CD8-positive, alpha-beta memory T cell (primary cell): ENCODE measurements around the gene CHST15. TPM values are rescaled to one million over a fixed set of nuclear protein-coding genes. Genes with fewer than 3 reads are reported as not detected.

Source experiments
- CTCF ChIA-PET: fragments of 350-600 bp; sonication (Branson Sonifier 250); formaldehyde crosslinking; loops from one replicate; lab custom pipeline; 2021; ENCODE audit warnings: antibody characterized with exemption; lab: Charles Lee
- POLR2A ChIA-PET: fragments of 350-600 bp; sonication (Branson Sonifier 250); formaldehyde crosslinking; loops from one replicate; lab custom pipeline; 2021; ENCODE audit warnings: antibody characterized with exemption; lab: Charles Lee
- DNase-seq, 5 donors: peaks; one replicate each; pipeline versions ENCODE4 v3.0.0 to v3.0.0-alpha.2; 2020 to 2022; ENCODE audit warnings: mixed read lengths in 1 of 5
- H3K27ac ChIP-seq: one replicate; pipeline ENCODE4 v1.7.0; 2013; ENCODE audit warnings: low read depth, mild to moderate bottlenecking, low read length, moderate library complexity
- H3K27me3 ChIP-seq: 2 replicates; pipeline ENCODE4 v1.7.0; 2013; ENCODE audit warnings: low read length, mild to moderate bottlenecking; ENCODE audit not compliant: insufficient read depth, poor library complexity, severe bottlenecking
- H3K36me3 ChIP-seq: 2 replicates; pipeline ENCODE4 v1.7.0; 2013; ENCODE audit warnings: mild to moderate bottlenecking, low read length, moderate library complexity; ENCODE audit not compliant: insufficient read depth
- H3K4me1 ChIP-seq: 2 replicates; pipeline ENCODE4 v1.7.0; 2013; ENCODE audit warnings: mild to moderate bottlenecking, low read length, moderate library complexity; ENCODE audit not compliant: insufficient read depth
- H3K4me3 ChIP-seq: 2 replicates; pipeline ENCODE4 v1.7.0; 2013; ENCODE audit warnings: mild to moderate bottlenecking, low read length
- H3K9me3 ChIP-seq: 2 replicates; pipeline ENCODE4 v1.7.0; 2013; ENCODE audit warnings: mild to moderate bottlenecking, low read length
- H3K27ac Mint-ChIP-seq, 8 donors: one replicate each; pipeline ENCODE4 v1.8.0; 2020 to 2021; ENCODE audit warnings: mixed read lengths in 8 of 8, mild to moderate bottlenecking in 6 of 8, inconsistent platforms in 3 of 8, moderate library complexity in 3 of 8
- H3K27me3 Mint-ChIP-seq, 2 donors: one replicate each; pipeline ENCODE4 v1.8.0; 2020 to 2021; ENCODE audit warnings: mixed read lengths in 2 of 2, mild to moderate bottlenecking in 1 of 2, moderate library complexity in 1 of 2
- H3K36me3 Mint-ChIP-seq, 3 donors: one replicate each; pipeline ENCODE4 v1.8.0; 2020 to 2021; ENCODE audit warnings: mixed read lengths in 3 of 3, inconsistent platforms in 1 of 3, mild to moderate bottlenecking in 1 of 3
- H3K4me1 Mint-ChIP-seq, 3 donors: one replicate each; pipeline ENCODE4 v1.8.0; 2020 to 2021; ENCODE audit warnings: mixed read lengths in 3 of 3, inconsistent platforms in 1 of 3, mild to moderate bottlenecking in 1 of 3
- H3K4me3 Mint-ChIP-seq, 7 donors: one replicate each; pipeline ENCODE4 v1.8.0; 2020 to 2021; ENCODE audit warnings: mixed read lengths in 7 of 7, mild to moderate bottlenecking in 6 of 7, moderate library complexity in 4 of 7, inconsistent platforms in 2 of 7
- H3K9me3 Mint-ChIP-seq, 5 donors: one replicate each; pipeline ENCODE4 v1.8.0; 2020 to 2022; ENCODE audit warnings: mixed read lengths in 5 of 5, mild to moderate bottlenecking in 3 of 5, moderate library complexity in 2 of 5, inconsistent platforms in 1 of 5
- polyA plus RNA-seq: library from polyadenylated mRNA; unstranded; fragments of 300-500 nt; fragmentation: Illumina TruSeq; gene quantifications from one replicate; pipeline ENCODE4 v1.2.3, GENCODE V29; 2021
- total RNA-seq, 2 experiments: library from RNA; stranded (reverse); gene quantifications; one replicate each; pipeline ENCODE4 v1.2.3, GENCODE V29; 2021

Gene CHST15, protein sequence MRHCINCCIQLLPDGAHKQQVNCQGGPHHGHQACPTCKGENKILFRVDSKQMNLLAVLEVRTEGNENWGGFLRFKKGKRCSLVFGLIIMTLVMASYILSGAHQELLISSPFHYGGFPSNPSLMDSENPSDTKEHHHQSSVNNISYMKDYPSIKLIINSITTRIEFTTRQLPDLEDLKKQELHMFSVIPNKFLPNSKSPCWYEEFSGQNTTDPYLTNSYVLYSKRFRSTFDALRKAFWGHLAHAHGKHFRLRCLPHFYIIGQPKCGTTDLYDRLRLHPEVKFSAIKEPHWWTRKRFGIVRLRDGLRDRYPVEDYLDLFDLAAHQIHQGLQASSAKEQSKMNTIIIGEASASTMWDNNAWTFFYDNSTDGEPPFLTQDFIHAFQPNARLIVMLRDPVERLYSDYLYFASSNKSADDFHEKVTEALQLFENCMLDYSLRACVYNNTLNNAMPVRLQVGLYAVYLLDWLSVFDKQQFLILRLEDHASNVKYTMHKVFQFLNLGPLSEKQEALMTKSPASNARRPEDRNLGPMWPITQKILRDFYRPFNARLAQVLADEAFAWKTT
- total RNA-seq (under 1 TPM; 0.18 to 0.24 TPM), polyA plus RNA-seq (not detected)

DNA sequence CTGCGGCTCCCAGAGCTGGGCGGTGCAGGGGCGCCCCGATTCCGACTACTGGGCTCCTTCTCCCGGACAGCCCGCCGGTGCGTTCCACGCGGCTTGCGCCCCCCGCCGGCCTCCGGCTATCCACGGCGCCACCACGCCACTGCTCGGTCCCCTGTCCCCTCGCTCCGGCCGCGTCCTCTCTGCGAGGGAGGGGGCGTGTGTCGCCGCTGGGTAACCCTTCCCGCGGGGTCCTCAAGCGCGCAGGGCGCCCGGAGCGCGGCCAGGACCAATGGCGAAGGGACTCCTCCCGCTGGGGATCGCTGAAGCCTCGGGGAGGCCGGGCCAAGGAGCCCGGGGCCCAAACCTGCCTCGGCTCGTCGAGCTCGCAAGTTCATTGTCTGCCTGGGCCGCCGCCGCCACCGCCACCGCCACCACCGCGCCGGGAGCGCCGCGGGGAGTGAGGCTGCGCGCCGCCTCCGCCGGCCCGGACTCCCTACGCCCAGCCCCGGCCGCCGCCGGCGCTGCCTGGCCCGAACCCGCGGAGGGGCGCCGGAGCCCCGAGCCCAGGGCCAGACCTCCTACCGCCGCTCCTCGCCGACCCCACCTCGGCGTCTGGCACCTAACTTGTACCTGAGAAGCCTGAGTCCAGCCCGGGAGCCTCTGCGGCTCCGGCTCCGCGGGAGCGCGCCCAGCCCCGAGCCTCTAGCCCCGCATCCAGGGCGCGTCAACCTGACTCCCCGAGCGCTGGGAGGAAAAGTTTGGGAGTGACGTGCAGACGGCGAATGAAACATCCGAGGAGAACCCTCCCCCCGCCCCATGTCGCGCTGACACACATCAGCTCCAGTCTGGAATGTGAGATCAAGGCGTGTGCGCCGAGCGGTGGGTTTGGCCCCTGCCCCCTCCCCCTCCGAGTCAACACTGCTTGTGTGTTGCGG, at the start of gene CHST15:
Gene CHST15, minus strand, starts transcription at position 739 of the 914 bp plus-strand sequence. CDS start 47,386 bp downstream, outside the sequence.
- Mint-ChIP-seq H3K27me3 (peaks cover 37 to 52% of the 10 kb centered on the region in 2 donors), H3K27ac (no peak within 1 kb of the TSS), H3K4me3 (peak within 1 kb of the TSS in 1 of 7 donors; percentile 36), H3K9me3 (peaks cover 0 to 1% (median 0%) of the 10 kb centered on the region in 5 donors), H3K4me1 (peaks cover 1 to 9% (median 5%) of the 10 kb centered on the region in 3 donors), H3K36me3 (peaks cover 0 to 1% (median 0%) of the 10 kb centered on the region in 3 donors)
- Histone ChIP-seq H3K4me3 (no peak within 1 kb of the TSS), H3K4me1 (no peaks in the 10 kb centered on the region), H3K36me3 (no peaks in the 10 kb centered on the region), H3K9me3 (no peaks in the 10 kb centered on the region), H3K27ac (no peak within 1 kb of the TSS), H3K27me3 (no peaks in the 10 kb centered on the region)
- no peak for DNase-seq
- ChIA-PET CTCF (no interaction called here), POLR2A (no interaction called here)

DNA sequence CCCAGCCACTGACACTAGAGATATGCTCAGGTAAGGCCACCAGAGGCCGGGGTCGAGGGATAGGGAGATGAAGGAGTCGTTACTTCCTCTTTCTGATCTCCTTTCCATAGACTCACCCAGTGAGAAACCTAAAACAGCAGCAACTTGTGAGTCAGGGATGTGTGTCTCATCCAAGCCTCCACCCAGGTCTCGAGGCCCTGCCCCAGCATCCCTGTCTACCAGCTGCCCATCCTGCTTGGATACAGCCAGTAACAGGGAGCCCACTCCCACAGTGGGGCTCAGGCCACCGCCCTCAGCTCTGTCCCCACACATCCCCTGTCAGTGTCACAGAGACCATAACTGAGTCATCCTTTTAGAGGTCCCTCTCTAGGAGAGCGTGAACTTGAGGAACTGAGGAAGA, 49.6 kb upstream of the CHST15 start:
- POLR2A ChIA-PET = no interaction called here
- no peak overlapping the region for H3K27ac ChIP-seq
- peaks cover 0 to 2% (median 0%) of the 10 kb centered on the region in 5 donors for H3K9me3 Mint-ChIP-seq
- H3K36me3 ChIP-seq = no peaks in the 10 kb centered on the region
- H3K4me3 Mint-ChIP-seq = no peak overlapping the region
- no peaks in the 10 kb centered on the region for H3K36me3 Mint-ChIP-seq
- H3K27me3 Mint-ChIP-seq = peaks cover 2 to 4% of the 10 kb centered on the region in 2 donors
- H3K9me3 ChIP-seq = no peaks in the 10 kb centered on the region
- CTCF ChIA-PET = no interaction called here
- no peaks in the 10 kb centered on the region for H3K4me1 ChIP-seq
- DNase-seq = no peak
- no peaks in the 10 kb centered on the region for H3K4me1 Mint-ChIP-seq
- no peak overlapping the region for H3K27ac Mint-ChIP-seq
- H3K4me3 ChIP-seq = no peak overlapping the region
- H3K27me3 ChIP-seq = no peaks in the 10 kb centered on the region

DNA sequence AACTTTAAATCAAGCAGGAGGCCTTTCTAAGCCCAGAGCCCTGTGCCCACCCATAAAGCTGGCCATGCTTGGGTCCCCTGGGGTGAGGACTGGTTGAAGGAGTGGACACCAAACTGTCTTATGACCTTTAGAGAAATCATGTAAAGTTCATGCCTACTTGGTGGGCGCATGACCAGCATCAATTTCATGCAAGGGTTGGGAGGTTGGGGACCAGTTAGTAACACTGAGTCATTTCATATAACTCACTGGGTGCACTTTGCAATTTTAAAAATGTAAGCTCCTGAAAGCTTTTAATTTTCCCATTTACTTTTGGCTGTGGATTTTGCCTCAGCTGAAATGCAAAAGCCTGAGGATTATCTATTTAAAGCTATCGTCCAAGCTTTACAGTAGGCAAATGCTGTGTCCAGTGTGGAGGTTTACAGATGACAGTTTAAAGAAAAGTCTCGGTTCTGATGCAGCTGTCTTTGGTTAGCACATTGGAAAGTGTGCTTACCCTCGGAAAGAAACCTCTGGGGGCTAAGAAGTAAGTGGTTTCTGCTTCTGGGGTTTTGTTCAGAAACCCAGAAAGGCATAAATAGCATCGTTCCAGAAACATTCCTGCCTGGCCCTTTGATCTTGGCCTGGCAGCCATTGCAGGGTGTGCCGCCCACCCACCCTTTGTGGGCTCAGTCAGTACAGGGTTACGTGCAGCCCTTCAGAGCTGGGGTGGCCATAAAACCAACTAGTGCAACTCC, 48.8 kb upstream of the CHST15 start:
- Histone ChIP-seq H3K27me3 (no peaks in the 10 kb centered on the region), H3K4me3 (no peak overlapping the region), H3K27ac (no peak overlapping the region), H3K9me3 (no peaks in the 10 kb centered on the region), H3K4me1 (no peaks in the 10 kb centered on the region), H3K36me3 (no peaks in the 10 kb centered on the region)
- DNase-seq = no peak
- H3K27ac Mint-ChIP-seq = no peak overlapping the region
- POLR2A ChIA-PET = no interaction called here
- H3K9me3 Mint-ChIP-seq = peaks cover 0 to 2% (median 0%) of the 10 kb centered on the region in 5 donors
- no peak overlapping the region for H3K4me3 Mint-ChIP-seq
- H3K27me3 Mint-ChIP-seq = peaks cover 2 to 4% of the 10 kb centered on the region in 2 donors
- H3K4me1 Mint-ChIP-seq = no peaks in the 10 kb centered on the region
- CTCF ChIA-PET = no interaction called here
- no peaks in the 10 kb centered on the region for H3K36me3 Mint-ChIP-seq

DNA sequence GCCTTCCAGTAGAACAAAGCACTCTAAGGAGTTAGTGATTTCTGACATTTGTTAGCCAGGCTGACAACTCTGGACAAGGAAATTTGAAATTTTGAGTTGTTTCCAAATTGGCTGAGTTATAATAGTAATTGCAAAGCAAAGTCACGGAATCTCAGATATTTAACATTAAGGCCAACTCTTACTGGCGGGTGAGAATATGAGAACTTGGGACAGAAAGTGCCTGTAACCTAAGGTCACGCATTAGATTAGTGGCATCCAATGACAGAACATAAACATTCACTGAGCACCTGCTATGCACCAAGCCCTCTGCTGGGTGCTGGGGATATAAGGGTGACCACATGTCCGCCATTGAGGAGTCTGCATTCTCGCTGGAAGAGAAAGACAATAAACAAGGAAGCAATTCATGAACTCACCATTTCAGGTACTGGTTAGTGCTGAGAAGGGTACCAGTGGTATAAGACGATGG, 45.5 kb upstream of the CHST15 start:
- Mint-ChIP-seq H3K4me1 (no peaks in the 10 kb centered on the region), H3K9me3 (peaks cover 0 to 2% (median 0%) of the 10 kb centered on the region in 5 donors), H3K4me3 (no peak overlapping the region), H3K27me3 (peaks cover 2 to 12% of the 10 kb centered on the region in 2 donors), H3K36me3 (no peaks in the 10 kb centered on the region), H3K27ac (no peak overlapping the region)
- H3K4me1 ChIP-seq = no peaks in the 10 kb centered on the region
- no peaks in the 10 kb centered on the region for H3K27me3 ChIP-seq
- no peak overlapping the region for H3K4me3 ChIP-seq
- no peak overlapping the region for H3K27ac ChIP-seq
- no peaks in the 10 kb centered on the region for H3K36me3 ChIP-seq
- ChIA-PET POLR2A (no interaction called here), CTCF (no interaction called here)
- no peaks in the 10 kb centered on the region for H3K9me3 ChIP-seq
- DNase-seq = no peak

DNA sequence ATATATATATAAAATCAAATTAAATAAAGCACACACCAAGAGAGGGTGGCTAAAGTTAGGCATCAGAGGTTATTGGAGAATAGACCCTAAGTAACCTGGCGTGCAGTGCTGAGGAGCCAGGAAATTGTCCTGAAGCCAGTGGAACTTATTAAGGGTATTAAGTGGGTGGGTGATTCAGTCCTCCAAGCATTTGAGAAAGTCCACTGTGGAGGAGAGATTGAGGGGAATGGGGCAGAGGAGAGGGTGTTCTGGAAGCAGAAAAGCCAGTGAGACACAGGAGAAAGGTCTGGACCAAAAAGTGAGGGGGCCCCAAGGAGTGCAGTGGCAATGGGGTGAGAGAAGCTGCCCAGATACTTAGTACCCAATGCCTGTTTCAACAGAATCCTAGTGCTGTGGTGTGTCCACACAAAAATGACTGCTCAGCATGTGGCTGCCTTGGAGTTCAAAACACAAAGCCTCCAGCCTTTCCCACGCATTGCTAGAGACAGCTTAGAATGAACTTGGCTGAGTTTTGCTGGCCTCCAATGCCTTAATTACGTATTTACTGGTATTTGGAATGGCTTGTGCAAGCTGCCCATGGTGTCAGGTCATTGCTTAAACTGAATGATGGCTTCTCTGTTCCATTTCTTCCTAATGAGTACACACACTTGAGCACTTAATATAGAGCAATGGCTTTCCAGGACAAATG, 44.9 kb upstream of the CHST15 start:
- CTCF ChIA-PET = no interaction called here
- no peaks in the 10 kb centered on the region for H3K4me1 Mint-ChIP-seq
- H3K27me3 ChIP-seq = no peaks in the 10 kb centered on the region
- no peaks in the 10 kb centered on the region for H3K36me3 Mint-ChIP-seq
- no peak overlapping the region for H3K27ac ChIP-seq
- H3K9me3 Mint-ChIP-seq = peaks cover 0 to 2% (median 0%) of the 10 kb centered on the region in 5 donors
- H3K9me3 ChIP-seq = no peaks in the 10 kb centered on the region
- no peak overlapping the region for H3K4me3 ChIP-seq
- no peaks in the 10 kb centered on the region for H3K4me1 ChIP-seq
- POLR2A ChIA-PET = no interaction called here
- H3K27me3 Mint-ChIP-seq = peaks cover 2 to 18% of the 10 kb centered on the region in 2 donors
- no peak overlapping the region for H3K4me3 Mint-ChIP-seq
- H3K36me3 ChIP-seq = no peaks in the 10 kb centered on the region
- DNase-seq = no peak
- peak overlapping the region in 1 of 8 donors; percentile 61 for H3K27ac Mint-ChIP-seq

DNA sequence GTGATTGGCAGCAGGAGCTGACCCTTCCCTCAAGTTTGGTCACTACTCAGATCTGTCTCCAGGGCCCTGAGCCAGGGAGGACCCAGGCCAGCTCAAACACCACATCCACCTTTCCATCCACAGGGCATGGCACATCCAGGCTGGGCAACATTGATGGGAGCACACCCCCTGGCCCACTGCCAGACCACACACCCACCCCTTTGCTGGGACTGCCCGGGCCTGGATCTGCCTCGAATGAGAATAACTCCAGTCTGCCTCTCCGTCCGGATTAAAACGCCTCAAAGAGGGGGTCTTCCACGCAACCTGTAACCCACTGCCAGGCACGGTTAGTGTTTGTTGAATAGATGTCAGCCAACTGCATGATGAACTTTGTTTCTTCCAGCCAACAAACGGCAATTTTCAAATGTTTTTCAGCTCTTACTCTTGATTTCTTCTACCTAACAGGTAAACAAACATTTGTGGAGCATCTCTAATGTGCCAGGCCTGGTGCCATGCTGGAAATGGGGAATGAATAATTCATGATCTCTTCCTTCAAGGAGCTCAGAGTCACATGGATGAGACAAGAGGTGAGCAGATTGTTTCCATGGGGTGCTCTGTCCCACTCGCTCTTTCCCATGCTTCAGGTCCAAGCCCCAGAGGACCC, 41.0 kb upstream of the CHST15 start:
- H3K9me3 Mint-ChIP-seq = peaks cover 0 to 2% (median 0%) of the 10 kb centered on the region in 5 donors
- no peaks in the 10 kb centered on the region for H3K4me1 Mint-ChIP-seq
- ChIA-PET POLR2A (no interaction called here), CTCF (no interaction called here)
- H3K9me3 ChIP-seq = no peaks in the 10 kb centered on the region
- no peak for DNase-seq
- no peak overlapping the region for H3K27ac Mint-ChIP-seq
- no peaks in the 10 kb centered on the region for H3K4me1 ChIP-seq
- H3K36me3 ChIP-seq = no peaks in the 10 kb centered on the region
- H3K4me3 ChIP-seq = no peak overlapping the region
- no peak overlapping the region for H3K27ac ChIP-seq
- no peak overlapping the region for H3K4me3 Mint-ChIP-seq
- no peaks in the 10 kb centered on the region for H3K36me3 Mint-ChIP-seq
- H3K27me3 ChIP-seq = no peaks in the 10 kb centered on the region
- H3K27me3 Mint-ChIP-seq = peaks cover 8 to 38% of the 10 kb centered on the region in 2 donors

DNA sequence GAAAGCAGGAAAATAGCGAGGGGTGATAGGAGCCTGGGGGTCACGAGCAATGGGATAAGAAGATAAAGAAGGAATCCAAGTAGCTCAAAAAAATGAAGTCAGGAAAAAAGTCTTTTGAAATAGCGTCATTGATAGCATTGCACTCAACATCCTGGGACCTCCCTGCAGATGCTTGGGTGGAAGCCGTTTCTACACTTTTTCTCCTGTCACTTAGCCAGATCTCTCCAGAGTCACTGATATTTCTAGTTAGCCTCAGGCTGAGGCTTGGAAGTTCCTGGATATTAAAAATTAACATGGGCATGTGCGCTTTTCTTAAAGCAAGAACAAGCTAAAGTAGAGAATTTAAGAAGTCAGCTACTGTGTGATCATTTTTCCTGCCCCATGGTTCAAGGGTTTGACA, 39.5 kb upstream of the CHST15 start:
- H3K4me3 Mint-ChIP-seq = no peak overlapping the region
- H3K27ac Mint-ChIP-seq = no peak overlapping the region
- no peak for DNase-seq
- H3K36me3 ChIP-seq = no peaks in the 10 kb centered on the region
- H3K9me3 Mint-ChIP-seq = no peaks in the 10 kb centered on the region
- no peaks in the 10 kb centered on the region for H3K27me3 ChIP-seq
- H3K4me1 ChIP-seq = no peaks in the 10 kb centered on the region
- peaks cover 7 to 38% of the 10 kb centered on the region in 2 donors for H3K27me3 Mint-ChIP-seq
- CTCF ChIA-PET = no interaction called here
- H3K27ac ChIP-seq = no peak overlapping the region
- POLR2A ChIA-PET = no interaction called here
- no peaks in the 10 kb centered on the region for H3K4me1 Mint-ChIP-seq
- no peaks in the 10 kb centered on the region for H3K36me3 Mint-ChIP-seq
- no peaks in the 10 kb centered on the region for H3K9me3 ChIP-seq
- H3K4me3 ChIP-seq = no peak overlapping the region
